IMR-90 (cell line): ENCODE data around the gene CD81. TPM values are rescaled to one million over a fixed set of nuclear protein-coding genes. Genes with fewer than 3 reads are reported as not detected.

Experiments used
- ATAC-seq: fragments of 200-7000 bp; cut with Tn5 transposase; 2 replicates; pipeline ENCODE4 v1.9.1; 2020; ENCODE audit warnings: low read depth, mild to moderate bottlenecking, moderate library complexity
- BruUV-seq: library from RNA; stranded (reverse); fragments of 400-500 nt; replicated peaks from 2 replicates; lab custom pipeline; 2021; lab: Mats Ljungman, UMichigan
- CTCF ChIA-PET: fragments of 300-600 bp; formaldehyde crosslinking; extraction: SDS; loops from one replicate; lab custom pipeline; 2021; ENCODE audit warnings: antibody characterized with exemption; lab: Yijun Ruan, JAX
- POLR2A ChIA-PET: fragments of 300-600 bp; sonication (Branson Sonifier 250); formaldehyde crosslinking; loops from one replicate; lab custom pipeline; 2022; ENCODE audit warnings: antibody characterized with exemption; ENCODE audit not compliant: unreplicated experiment; lab: Charles Lee
- DNase-seq: peaks from one replicate; pipeline ENCODE4 v3.0.0; 2013
- H2AFZ ChIP-seq: replicated peaks from 2 replicates; pipeline ENCODE3; 2013; ENCODE audit warnings: low read length, mild to moderate bottlenecking; ENCODE audit not compliant: poor library complexity
- H2AK5ac ChIP-seq: 2 replicates; pipeline ENCODE4 v1.6.1; 2013; ENCODE audit warnings: low read depth, low read length, inconsistent platforms
- H2AK9ac ChIP-seq: replicated peaks from 2 replicates; pipeline ENCODE3; 2013; ENCODE audit warnings: mild to moderate bottlenecking, low read depth, low read length, moderate library complexity; ENCODE audit not compliant: poor library complexity
- H2BK120ac ChIP-seq: 2 replicates; pipeline ENCODE4 v1.6.1; 2013; ENCODE audit warnings: low read depth, low read length, inconsistent platforms
- H2BK15ac ChIP-seq: 3 replicates; pipeline ENCODE4 v1.6.1; 2013; ENCODE audit warnings: low read depth, low read length, inconsistent platforms
- H2BK20ac ChIP-seq: 2 replicates; pipeline ENCODE4 v1.6.1; 2013; ENCODE audit warnings: low read depth, mild to moderate bottlenecking, inconsistent platforms, low read length, moderate library complexity
- H2BK5ac ChIP-seq: 2 replicates; pipeline ENCODE4 v1.6.1; 2013; ENCODE audit warnings: mild to moderate bottlenecking, low read depth, low read length, inconsistent platforms; ENCODE audit not compliant: poor library complexity, severe bottlenecking
- H3K14ac ChIP-seq: replicated peaks from 2 replicates; pipeline ENCODE4 v1.6.1; 2013; ENCODE audit warnings: low read depth, low read length, inconsistent platforms
- H3K18ac ChIP-seq: 2 replicates; pipeline ENCODE4 v1.6.1; 2013; ENCODE audit warnings: low read depth, low read length, control low read depth
- H3K23ac ChIP-seq: 2 replicates; pipeline ENCODE4 v1.6.1; 2013; ENCODE audit warnings: low read depth, low read length, inconsistent platforms
- H3K27ac ChIP-seq: 2 replicates; pipeline ENCODE4 v1.5.1; 2013; ENCODE audit warnings: mild to moderate bottlenecking, control low read depth, low read length; ENCODE audit not compliant: insufficient read depth
- H3K27me3 ChIP-seq: 2 replicates; pipeline ENCODE4 v1.6.1; 2013; ENCODE audit warnings: low read length; ENCODE audit not compliant: control insufficient read depth, insufficient read depth
- H3K36me3 ChIP-seq: 2 replicates; pipeline ENCODE4 v1.6.1; 2013; ENCODE audit warnings: low read length, mixed read lengths; ENCODE audit not compliant: control insufficient read depth, insufficient read depth
- H3K4ac ChIP-seq: 2 replicates; pipeline ENCODE4 v1.6.1; 2013; ENCODE audit warnings: low read depth, low read length, inconsistent platforms
- H3K4me1 ChIP-seq: 2 replicates; pipeline ENCODE4 v1.6.1; 2013; ENCODE audit warnings: low read length, mixed read lengths; ENCODE audit not compliant: control insufficient read depth, insufficient read depth
- H3K4me2 ChIP-seq: 2 replicates; pipeline ENCODE4 v1.6.1; 2013; ENCODE audit warnings: low read depth, mild to moderate bottlenecking, control low read depth, low read length, moderate library complexity
- H3K4me3 ChIP-seq: 2 replicates; pipeline ENCODE4 v1.5.1; 2013; ENCODE audit warnings: low read depth, mild to moderate bottlenecking, control low read depth, low read length, moderate library complexity; ENCODE audit not compliant: insufficient read depth
- H3K56ac ChIP-seq: 2 replicates; pipeline ENCODE4 v1.6.1; 2013; ENCODE audit warnings: low read length, inconsistent platforms; ENCODE audit not compliant: insufficient read depth; ENCODE audit errors: extremely low read depth
- H3K79me1 ChIP-seq, 2 experiments: 2 replicates each; pipeline ENCODE4 v1.6.1; 2013; ENCODE audit warnings: low read length in 2 of 2, inconsistent platforms in 1 of 2, low read depth in 1 of 2
- H3K9ac ChIP-seq: 2 replicates; pipeline ENCODE4 v1.6.1; 2013; ENCODE audit warnings: low read depth, low read length, control low read depth
- H3K9me1 ChIP-seq: 2 replicates; pipeline ENCODE4 v1.6.1; 2013; ENCODE audit warnings: low read length, inconsistent platforms; ENCODE audit not compliant: insufficient read depth
- H3K9me3 ChIP-seq: 2 replicates; pipeline ENCODE4 v1.6.1; 2013; ENCODE audit warnings: low read length; ENCODE audit not compliant: control insufficient read depth, insufficient read depth
- H4K20me1 ChIP-seq: 2 replicates; pipeline ENCODE4 v1.6.1; 2013; ENCODE audit warnings: low read length, inconsistent platforms; ENCODE audit not compliant: insufficient read depth
- H4K5ac ChIP-seq: 2 replicates; pipeline ENCODE4 v1.6.1; 2013; ENCODE audit warnings: mild to moderate bottlenecking, low read depth, low read length, control low read depth
- H4K8ac ChIP-seq, 2 experiments: 2 replicates each; pipeline ENCODE4 v1.6.1; 2013; ENCODE audit warnings: low read depth in 2 of 2, low read length in 2 of 2, control low read depth in 1 of 2, inconsistent platforms in 1 of 2
- H4K91ac ChIP-seq: 2 replicates; pipeline ENCODE4 v1.6.1; 2013; ENCODE audit warnings: low read depth, low read length, inconsistent platforms; ENCODE audit not compliant: insufficient read depth
- BHLHE40 ChIP-seq: fragments of 150-350 bp; IDR thresholded peaks from 2 replicates; pipeline ENCODE4 v1.6.1; 2016; ENCODE audit warnings: mild to moderate bottlenecking, low read depth, low read length
- CTCF ChIP-seq: conservative IDR thresholded peaks from 2 replicates; pipeline ENCODE4 v1.5.1; 2012; ENCODE audit warnings: mild to moderate bottlenecking, low read depth, low read length, improper control_type of control experiment
- MXI1 ChIP-seq: IDR thresholded peaks from 2 replicates; pipeline ENCODE4 v1.6.1; 2012; ENCODE audit warnings: low read depth, mild to moderate bottlenecking, low read length, moderate library complexity, borderline replicate concordance
- NFE2L2 ChIP-seq: fragments of 150-350 bp; IDR thresholded peaks from 2 replicates; pipeline ENCODE4 v1.6.1; 2016; ENCODE audit warnings: low read depth, mild to moderate bottlenecking, low read length
- POLR2A ChIP-seq: IDR thresholded peaks from 2 replicates; pipeline ENCODE4 v1.6.1; 2012; ENCODE audit warnings: mild to moderate bottlenecking, low read depth, low read length
- RFX5 ChIP-seq: IDR thresholded peaks from 2 replicates; pipeline ENCODE4 v1.8.0; 2012; ENCODE audit warnings: low read depth, mild to moderate bottlenecking, low read length, moderate library complexity
- USF2 ChIP-seq: fragments of 150-350 bp; IDR thresholded peaks from 2 replicates; pipeline ENCODE4 v1.6.1; 2017; ENCODE audit warnings: mild to moderate bottlenecking, antibody characterized with exemption, low read length, low read depth
- WGBS, 2 experiments: methylation state at CpG; one replicate each; pipeline versions ENCODE4 v1.1.5 to v1.1.7; 2013; ENCODE audit warnings: missing lambda C conversion rate in 2 of 2; ENCODE audit not compliant: insufficient read length in 1 of 2; ENCODE audit errors: extremely low coverage in 2 of 2; 5-methylcytosine and 5-hydroxymethylcytosine counted together
- dilution Hi-C: fragments of 300-500 bp; cut with HindIII; formaldehyde crosslinking; loops from one replicate; pipeline ENCODE4 v1.14.3; 2018; ENCODE audit warnings: low sequenced_read_pairs; ENCODE audit not compliant: unreplicated experiment
- in situ Hi-C: fragments of 300-500 bp; cut with MboI; formaldehyde crosslinking; loops from 3 replicates; pipeline ENCODE4 v1.14.3; 2019; ENCODE audit warnings: low sequenced_read_pairs, inconsistent platforms, mixed read lengths
- intact Hi-C: fragments of 100-400 bp; cut with micrococcal nuclease; formaldehyde crosslinking; loops from 2 replicates; pipeline ENCODE4 v1.10.0; 2022
- polyA plus RNA-seq, 3 experiments: library from polyadenylated mRNA; depleted of rRNA; stranded (reverse); fragments of >200 nt; gene quantifications; 2 replicates each; pipeline ENCODE4 v1.2.3, GENCODE V29; 2012; ENCODE audit warnings: low replicate concordance in 1 of 3
- total RNA-seq: library from RNA; depleted of rRNA; stranded (reverse); fragments of >200 nt; gene quantifications from 2 replicates; pipeline ENCODE4 v1.2.3, GENCODE V29; 2012

The CD81 gene
- total and polyA plus RNA-seq, 2 of the 4 experiments (the other 2 are of a cell fraction), result 159 to 689 TPM

- Histone ChIP-seq H2AK5ac (no peak overlapping the region), H3K23ac (no peak overlapping the region), H2AFZ (no peak overlapping the region), H3K4me1 (no peaks in the 10 kb centered on the region), H3K36me3 (no peaks in the 10 kb centered on the region), H3K9me3 (peaks cover 5% of the 10 kb centered on the region), H4K91ac (no peak overlapping the region), H3K9me1 (no peaks in the 10 kb centered on the region), H4K8ac (no peak overlapping the region), H2BK5ac (no peak overlapping the region), H2AK9ac (no peak overlapping the region), H3K4me3 (no peak overlapping the region), H3K18ac (no peak overlapping the region), H3K4me2 (no peak overlapping the region), H2BK120ac (no peak overlapping the region), H3K27me3 (peaks cover 2% of the 10 kb centered on the region; the same call in 1 of the 2 replicates), H3K56ac (no peak overlapping the region), H3K27ac (no peak overlapping the region), H4K20me1 (no peaks in the 10 kb centered on the region), H3K14ac (no peak overlapping the region), H4K5ac (no peak overlapping the region), H3K79me1 (no peaks in the 10 kb centered on the region), H3K4ac (no peak overlapping the region), H3K9ac (no peak overlapping the region), H2BK15ac (no peak overlapping the region), H2BK20ac (no peak overlapping the region)
- dilution Hi-C loops (no loop called here), intact Hi-C loops (no loop called here), in situ Hi-C loops (no loop called here)
- no CpG with 5 or more reads among the region's 6 CpGs for whole genome bisulfite sequencing, 2 experiments
- no peak for ATAC-seq
- BruUV-seq, result no TSS peak
- no peak for TF ChIP-seq POLR2A
- no peak for TF ChIP-seq USF2
- no peak for TF ChIP-seq RFX5
- TF ChIP-seq CTCF, result no peak
- no peak for TF ChIP-seq BHLHE40
- TF ChIP-seq NFE2L2, result no peak
- TF ChIP-seq MXI1, result no peak
- DNase-seq, result no peak
- CTCF ChIA-PET, result no interaction called here
- POLR2A ChIA-PET, result no interaction called here
These were observed 46.4 kb upstream of the CD81 start for GRCh38 chr11:2330696-2331095.
